HG02642 (cell line): ENCODE measurements around the gene CCDC187.
"Not testable (repeated sequence)": the region's sequence is repeated elsewhere in the genome, so short reads cannot be mapped to it uniquely, and the experiment has no call there.

Experiments used
- ATAC-seq: cut with Tn5 transposase; IDR thresholded peaks from one replicate; pipeline ENCODE4 v1.9.1; 2021; ENCODE audit warnings: mild to moderate bottlenecking; ENCODE audit not compliant: unreplicated experiment, poor library complexity

The CCDC187 gene

GRCh38 chr9:136274786-136275654 is 28.9 kb downstream of the CCDC187 start:
- no peak for ATAC-seq

GRCh38 chr9:136273921-136274785 is 29.7 kb downstream of the CCDC187 start:
- ATAC-seq = no peak

GRCh38 chr9:136273244-136273865 is 30.5 kb downstream of the CCDC187 start:
- no peak for ATAC-seq

- no peak for ATAC-seq
Observed at GRCh38 chr9:136270173-136270705, 33.7 kb downstream of the CCDC187 start.

- ATAC-seq = no peak
Observed at GRCh38 chr9:136268735-136269134, 35.2 kb downstream of the CCDC187 start.

GRCh38 chr9:136268318-136268717 is 35.6 kb downstream of the CCDC187 start:
- ATAC-seq = no peak

- peak; percentile 76 for ATAC-seq
Observed at GRCh38 chr9:136267261-136268111, 36.4 kb downstream of the CCDC187 start.

- ATAC-seq = not testable (repeated sequence)
Observed at GRCh38 chr9:136266641-136267040, 37.3 kb downstream of the CCDC187 start.

- ATAC-seq = no peak
Observed at GRCh38 chr9:136265561-136266355, 38.1 kb downstream of the CCDC187 start.

- no peak for ATAC-seq
Observed at GRCh38 chr9:136264441-136265405, 39.2 kb downstream of the CCDC187 start.

GRCh38 chr9:136264031-136264430 is 39.9 kb downstream of the CCDC187 start:
- ATAC-seq = no peak

GRCh38 chr9:136262671-136263178 is 41.2 kb downstream of the CCDC187 start:
- no peak for ATAC-seq

GRCh38 chr9:136261686-136262430 is 42.0 kb downstream of the CCDC187 start:
- ATAC-seq = no peak

GRCh38 chr9:136260936-136261472 is 42.9 kb downstream of the CCDC187 start:
- ATAC-seq = no peak

- no peak for ATAC-seq
Observed at GRCh38 chr9:136260521-136260920, 43.4 kb downstream of the CCDC187 start.

GRCh38 chr9:136259836-136260235 is 44.1 kb downstream of the CCDC187 start:
- ATAC-seq = no peak

- no peak for ATAC-seq
Observed at GRCh38 chr9:136259517-136259813, 44.4 kb downstream of the CCDC187 start.
